ENCODE data around the gene DENND1B.

The DENND1B gene

GRCh38 chr1:197598935-197599334 is 176.3 kb downstream of the DENND1B start:
- Histone ChIP-seq H4K20me1 (ENCODE audit: insufficient read depth, low read length) (no peaks in the 10 kb centered on the region), H3K4me1 (ENCODE audit: low read length) (no peaks in the 10 kb centered on the region), H3K36me3 (replicated peaks; ENCODE audit: insufficient read depth, low read length) (no peaks in the 10 kb centered on the region), H3K4me2 (ENCODE audit: low read depth, low read length) (no peak overlapping the region), H3K9me2 (replicated peaks; ENCODE audit: insufficient read depth, low read length) (no peaks in the 10 kb centered on the region), H3K27me3 (replicated peaks; ENCODE audit: insufficient read depth, low read length) (no peaks in the 10 kb centered on the region), H3K9ac (ENCODE audit: low read length) (no peak overlapping the region), H3K79me2 (ENCODE audit: low read length) (no peaks in the 10 kb centered on the region), H3F3A (ENCODE audit: insufficient read depth, low read length) (peaks cover 4% of the 10 kb centered on the region; the same call in 1 of the 2 replicates), H3K4me3 (ENCODE audit: low read length) (no peak overlapping the region), H2AFZ (ENCODE audit: low read length) (no peak overlapping the region), H3K27ac (ENCODE audit: low read length) (no peak overlapping the region), H3K9me3 (replicated peaks; ENCODE audit: insufficient read depth, low read length) (no peaks in the 10 kb centered on the region)
- TF ChIP-seq EZH2phosphoT487 (IDR thresholded peaks at IDR 0.05; ENCODE audit: low read length), result no peak
- TF ChIP-seq EZH2 (optimal IDR thresholded peaks at IDR 0.05; ENCODE audit: low read depth, low read length), result no peak
- no peak for TF ChIP-seq CTCF (IDR thresholded peaks at IDR 0.05; ENCODE audit: low read length)
- no peak for DNase-seq

GRCh38 chr1:197595304-197595904 is 179.9 kb downstream of the DENND1B start:
- no peaks in the 10 kb centered on the region for H3K27me3 ChIP-seq (replicated peaks; ENCODE audit: insufficient read depth, low read length)
- no peak for DNase-seq
- H3K9ac ChIP-seq (ENCODE audit: low read length), result no peak overlapping the region
- H4K20me1 ChIP-seq (ENCODE audit: insufficient read depth, low read length), result no peaks in the 10 kb centered on the region
- H3K27ac ChIP-seq (ENCODE audit: low read length), result no peak overlapping the region
- no peaks in the 10 kb centered on the region for H3K9me2 ChIP-seq (replicated peaks; ENCODE audit: insufficient read depth, low read length)
- no peaks in the 10 kb centered on the region for H3F3A ChIP-seq (ENCODE audit: insufficient read depth, low read length)
- no peak overlapping the region for H3K4me3 ChIP-seq (ENCODE audit: low read length)
- no peaks in the 10 kb centered on the region for H3K36me3 ChIP-seq (replicated peaks; ENCODE audit: insufficient read depth, low read length)
- H3K4me2 ChIP-seq (ENCODE audit: low read depth, low read length), result no peak overlapping the region
- no peak overlapping the region for H2AFZ ChIP-seq (ENCODE audit: low read length)
- TF ChIP-seq EZH2phosphoT487 (IDR thresholded peaks at IDR 0.05; ENCODE audit: low read length) (no peak), CTCF (IDR thresholded peaks at IDR 0.05; ENCODE audit: low read length) (no peak), EZH2 (optimal IDR thresholded peaks at IDR 0.05; ENCODE audit: low read depth, low read length) (no peak)
- H3K9me3 ChIP-seq (replicated peaks; ENCODE audit: insufficient read depth, low read length), result no peaks in the 10 kb centered on the region
- H3K79me2 ChIP-seq (ENCODE audit: low read length), result no peaks in the 10 kb centered on the region
- H3K4me1 ChIP-seq (ENCODE audit: low read length), result no peaks in the 10 kb centered on the region

DNA sequence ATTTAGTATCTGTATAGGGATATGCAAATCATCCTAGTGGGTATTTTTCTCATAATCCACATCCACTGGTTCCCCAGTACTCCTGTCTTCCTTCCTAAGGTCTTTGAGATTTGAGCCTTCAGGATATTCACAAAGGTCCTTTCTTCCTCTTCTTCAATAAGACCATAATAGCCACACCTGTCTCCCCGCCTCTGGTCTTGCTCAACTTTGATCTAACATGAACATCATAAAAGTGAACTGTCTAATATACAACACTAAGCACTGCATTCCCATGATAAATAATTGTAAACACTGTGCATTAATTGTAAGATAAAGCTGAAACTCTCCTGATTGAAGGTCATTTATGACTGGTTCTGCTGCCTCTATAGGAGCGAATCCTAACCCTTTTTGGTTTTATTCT is 184.6 kb downstream of the DENND1B start:
- TF ChIP-seq EZH2phosphoT487 (IDR thresholded peaks at IDR 0.05; ENCODE audit: low read length), result no peak
- no peak for TF ChIP-seq CTCF (IDR thresholded peaks at IDR 0.05; ENCODE audit: low read length)
- TF ChIP-seq EZH2 (optimal IDR thresholded peaks at IDR 0.05; ENCODE audit: low read depth, low read length), result no peak
- H3K9me2 ChIP-seq (replicated peaks; ENCODE audit: insufficient read depth, low read length), result no peaks in the 10 kb centered on the region
- no peaks in the 10 kb centered on the region for H3K79me2 ChIP-seq (ENCODE audit: low read length)
- no peaks in the 10 kb centered on the region for H3K4me1 ChIP-seq (ENCODE audit: low read length)
- H3K9me3 ChIP-seq (replicated peaks; ENCODE audit: insufficient read depth, low read length), result no peaks in the 10 kb centered on the region
- H3K27me3 ChIP-seq (replicated peaks; ENCODE audit: insufficient read depth, low read length), result no peaks in the 10 kb centered on the region
- no peak overlapping the region for H3K4me2 ChIP-seq (ENCODE audit: low read depth, low read length)
- no peaks in the 10 kb centered on the region for H3F3A ChIP-seq (ENCODE audit: insufficient read depth, low read length)
- no peak overlapping the region for H3K27ac ChIP-seq (ENCODE audit: low read length)
- no peak overlapping the region for H2AFZ ChIP-seq (ENCODE audit: low read length)
- no peak overlapping the region for H3K9ac ChIP-seq (ENCODE audit: low read length)
- H3K4me3 ChIP-seq (ENCODE audit: low read length), result no peak overlapping the region
- H4K20me1 ChIP-seq (ENCODE audit: insufficient read depth, low read length), result no peaks in the 10 kb centered on the region
- no peak for DNase-seq
- no peaks in the 10 kb centered on the region; the same call in 1 of the 2 replicates for H3K36me3 ChIP-seq (replicated peaks; ENCODE audit: insufficient read depth, low read length)

Measured in MM.1S (cell line).